K562 (cell line): ENCODE data around the gene TENT5A. TPM values are rescaled to one million over a fixed set of nuclear protein-coding genes. Genes with fewer than 3 reads are reported as not detected.
A peak's percentile ranks its signal among the peaks of the same experiment; 100 is the strongest.

Experiments used
- ATAC-seq: fragments of 200-7000 bp; cut with Tn5 transposase; 3 replicates; pipeline ENCODE4 v1.9.1; 2020; ENCODE audit warnings: moderate library complexity
- BruUV-seq: library from RNA; stranded (reverse); fragments of 400-500 nt; replicated peaks from 2 replicates; lab custom pipeline; 2021; lab: Mats Ljungman, UMichigan
- CTCF ChIA-PET: fragments of 300-600 bp; formaldehyde crosslinking; extraction: SDS; loops from one replicate; lab custom pipeline; 2021; ENCODE audit warnings: low intra/inter-chr PET ratio; lab: Yijun Ruan, JAX
- POLR2A ChIA-PET: fragments of 300-600, 350-650 bp; sonication (Branson Sonifier 250); formaldehyde crosslinking; extraction: SDS; loops from one replicate; lab custom pipeline; 2021; ENCODE audit warnings: antibody characterized with exemption, inconsistent platforms; lab: Yijun Ruan, JAX
- DNase-seq, 4 experiments: peaks; one replicate each; pipeline versions ENCODE4 v3.0.0 to v3.0.0-alpha.2; 2011 to 2018; ENCODE audit warnings: low spot score in 3 of 4, mixed read lengths in 3 of 4; ENCODE audit errors: extremely low read depth in 1 of 4
- FAIRE-seq: peaks from 2 replicates; lab custom pipeline; 2011; peaks lifted over from hg19 to GRCh38; lab: Jason Lieb, UNC
- H2AFZ ChIP-seq: 2 replicates; pipeline ENCODE4 v1.6.0; 2011; ENCODE audit warnings: low read depth, low read length, control low read depth, inconsistent platforms
- H3K27ac ChIP-seq: fragments of 200-600 bp; 3 replicates; pipeline ENCODE4 v1.8.0; 2011; ENCODE audit warnings: low read depth, mild to moderate bottlenecking, control low read depth, inconsistent platforms, low read length, moderate library complexity, mixed read lengths; ENCODE audit errors: extremely low read depth
- H3K27me3 ChIP-seq, 2 experiments: fragments of 300-600 bp in 1 of 2; 2 replicates in 1 of 2; 3 replicates in 1 of 2; pipeline versions ENCODE4 v1.6.0 to v1.8.0; 2011; ENCODE audit warnings: inconsistent platforms in 2 of 2, low read length in 2 of 2, mild to moderate bottlenecking in 1 of 2, mixed read lengths in 1 of 2, moderate library complexity in 1 of 2; ENCODE audit not compliant: control insufficient read depth in 2 of 2, insufficient read depth in 2 of 2
- H3K36me3 ChIP-seq: fragments of 300-600 bp; 3 replicates; pipeline ENCODE4 v1.8.0; 2011; ENCODE audit warnings: mild to moderate bottlenecking, low read length, inconsistent platforms; ENCODE audit not compliant: control insufficient read depth, insufficient read depth
- H3K4me1 ChIP-seq, 2 experiments: fragments of 200-600 bp in 1 of 2; replicated peaks in 1 of 2; 2 replicates in 1 of 2; 3 replicates in 1 of 2; pipeline versions ENCODE4 v1.5.1 to v1.8.0; 2011; ENCODE audit warnings: inconsistent platforms in 2 of 2, low read length in 2 of 2, mild to moderate bottlenecking in 1 of 2, mixed read lengths in 1 of 2, moderate library complexity in 1 of 2; ENCODE audit not compliant: control insufficient read depth in 2 of 2, insufficient read depth in 2 of 2
- H3K4me2 ChIP-seq: 2 replicates; pipeline ENCODE4 v1.6.1; 2011; ENCODE audit warnings: low read length, control low read depth, inconsistent platforms, mixed read lengths; ENCODE audit not compliant: insufficient read depth
- H3K4me3 ChIP-seq: fragments of 200-600 bp; sonication (generic), shearing (Covaris generic); 2 replicates; pipeline ENCODE4 v1.5.1; 2016; ENCODE audit warnings: control low read depth, inconsistent platforms
- H3K79me2 ChIP-seq: fragments of 200-600 bp; 3 replicates; pipeline ENCODE4 v1.8.0; 2011; ENCODE audit warnings: low read length, inconsistent platforms; ENCODE audit not compliant: control insufficient read depth, insufficient read depth
- H3K9ac ChIP-seq, 2 experiments: 2 replicates each; pipeline versions ENCODE4 v1.6.0 to v1.6.1; 2011; ENCODE audit warnings: low read depth in 2 of 2, low read length in 2 of 2, control low read depth in 1 of 2, inconsistent platforms in 1 of 2, mild to moderate bottlenecking in 1 of 2, mixed read lengths in 1 of 2; ENCODE audit not compliant: insufficient read depth in 1 of 2
- H3K9me1 ChIP-seq: one replicate; pipeline ENCODE4 v1.6.0; 2011; ENCODE audit warnings: inconsistent platforms, mild to moderate bottlenecking, low read length, moderate library complexity; ENCODE audit not compliant: control insufficient read depth, insufficient read depth
- H3K9me3 ChIP-seq: replicated peaks from 2 replicates; pipeline ENCODE4 v1.5.1; 2011; ENCODE audit warnings: low read depth, low read length, inconsistent platforms; ENCODE audit not compliant: control insufficient read depth, insufficient read depth
- H4K20me1 ChIP-seq: replicated peaks from 2 replicates; pipeline ENCODE4 v1.6.1; 2011; ENCODE audit warnings: low read length, inconsistent platforms, mixed read lengths; ENCODE audit not compliant: control insufficient read depth, insufficient read depth
- CBX2 ChIP-seq: fragments of 200-600 bp; sonication (generic); IDR thresholded peaks from one replicate; pipeline ENCODE4 v1.6.1; 2012; ENCODE audit warnings: mild to moderate bottlenecking, low read length, inconsistent platforms; ENCODE audit not compliant: insufficient read depth, poor library complexity, severe bottlenecking
- COPS2 ChIP-seq: fragments of 450-650 bp; conservative IDR thresholded peaks from 2 replicates; pipeline ENCODE4 v1.6.1; 2016; ENCODE audit warnings: mild to moderate bottlenecking, moderate library complexity
- CSDE1 ChIP-seq, 2 experiments: fragments of 450-650 bp; IDR thresholded peaks; 2 replicates each; pipeline ENCODE4 v1.6.1; 2016; ENCODE audit warnings: mild to moderate bottlenecking in 1 of 2
- E2F5 ChIP-seq: sonication (generic); formaldehyde crosslinking; IDR thresholded peaks from 2 replicates; pipeline ENCODE4 v1.8.0; 2022; ENCODE audit warnings: mild to moderate bottlenecking, missing genetic modification reagents
- EWSR1 ChIP-seq: fragments of 450-650 bp; IDR thresholded peaks from 2 replicates; pipeline ENCODE4 v1.6.1; 2018; ENCODE audit warnings: borderline replicate concordance, mild to moderate bottlenecking, low read depth, moderate library complexity; ENCODE audit not compliant: partially characterized antibody
- HIVEP1 ChIP-seq: fragments of 250-450 bp; sonication (Bioruptor Pico); IDR thresholded peaks from 2 replicates; pipeline ENCODE4 v1.4.0; 2020; ENCODE audit warnings: mild to moderate bottlenecking
- KHSRP ChIP-seq: fragments of 450-650 bp; IDR thresholded peaks from 2 replicates; pipeline ENCODE4 v1.6.1; 2017
- MCM3 ChIP-seq: fragments of 450-650 bp; IDR thresholded peaks from 2 replicates; pipeline ENCODE4 v1.6.1; 2016
- NEUROD1 ChIP-seq: fragments of 150-350 bp; IDR thresholded peaks from 2 replicates; pipeline ENCODE4 v1.6.1; 2014; ENCODE audit warnings: borderline replicate concordance, low read length, low read depth; ENCODE audit not compliant: partially characterized antibody
- PKNOX1 ChIP-seq: fragments of 450-650 bp; IDR thresholded peaks from 2 replicates; pipeline ENCODE4 v1.6.1; 2016
- RHOXF2B ChIP-seq: fragments of 250-450 bp; sonication (Bioruptor Pico); conservative IDR thresholded peaks from 2 replicates; pipeline ENCODE4 v1.5.1; 2021
- SIRT6 ChIP-seq: IDR thresholded peaks from one replicate; pipeline ENCODE4 v1.6.1; 2012; ENCODE audit warnings: low read depth, mild to moderate bottlenecking, control low read depth, inconsistent platforms, low read length, moderate library complexity
- SMAD3 ChIP-seq: fragments of 450-650 bp; formaldehyde crosslinking; conservative IDR thresholded peaks from 2 replicates; pipeline ENCODE4 v1.4.0; 2020; ENCODE audit warnings: mild to moderate bottlenecking
- TCFL5 ChIP-seq: fragments of 250-450 bp; sonication (Bioruptor Pico); conservative IDR thresholded peaks from 2 replicates; pipeline ENCODE4 v1.6.1; 2021; ENCODE audit warnings: mild to moderate bottlenecking, moderate library complexity, matching md5 sums
- TEAD1 ChIP-seq, 2 experiments: fragments of 450-650 bp in 1 of 2; sonication (generic) in 1 of 2; formaldehyde crosslinking; IDR thresholded peaks; 2 replicates each; pipeline versions ENCODE4 v1.4.0 to v1.8.0; 2020 to 2022; ENCODE audit warnings: mild to moderate bottlenecking in 2 of 2, missing genetic modification reagents in 1 of 2
- ZBTB8A ChIP-seq: fragments of 450-650 bp; IDR thresholded peaks from 2 replicates; pipeline ENCODE4 v1.6.1; 2018; ENCODE audit warnings: mild to moderate bottlenecking, moderate library complexity; ENCODE audit not compliant: partially characterized antibody
- ZNF253 ChIP-seq: fragments of 250-450 bp; sonication (Bioruptor Pico); conservative IDR thresholded peaks from 2 replicates; pipeline ENCODE4 v1.6.1; 2021; ENCODE audit warnings: mild to moderate bottlenecking
- ZNF277 ChIP-seq: fragments of 250-450 bp; sonication (Bioruptor Pico); IDR thresholded peaks from 2 replicates; pipeline ENCODE4 v1.8.0; 2022; ENCODE audit warnings: inconsistent platforms, mild to moderate bottlenecking, moderate library complexity, borderline replicate concordance
- ZNF717 ChIP-seq: fragments of 250-450 bp; sonication (Bioruptor Pico); IDR thresholded peaks from 2 replicates; pipeline ENCODE4 v1.5.0; 2021
- WGBS: fragments of 100-300 bp; shearing (Covaris generic); methylation state at CpG from one replicate; pipeline ENCODE4 v1.1.6; 2016; ENCODE audit warnings: low coverage, mixed read lengths; ENCODE audit not compliant: insufficient coverage; ENCODE audit errors: missing lambda C conversion rate; 5-methylcytosine and 5-hydroxymethylcytosine counted together
- in situ Hi-C: fragments of 300-500 bp; cut with MboI; formaldehyde crosslinking; loops from 4 replicates; pipeline ENCODE4 v1.15.0; 2018; ENCODE audit warnings: inconsistent platforms, mixed read lengths
- intact Hi-C: fragments of 100-400 bp; cut with micrococcal nuclease; formaldehyde crosslinking; loops from 2 replicates; pipeline ENCODE4 v1.14.2; 2022
- polyA plus RNA-seq, 8 experiments: library from polyadenylated mRNA; depleted of rRNA in 4 of 8; stranded (reverse) in 5 of 8; unstranded in 3 of 8; fragments of >200 nt; fragmentation: Nextera tagmentation in 2 of 8; fragmentation: Illumina TruSeq in 1 of 8; extraction: Ambion mirVana in 2 of 8; extraction: Trizol in 1 of 8; gene quantifications; 2 replicates each; pipeline versions ENCODE4 v1.2.1 to v1.2.3, GENCODE V29; 2011 to 2014; ENCODE audit warnings: inconsistent platforms in 1 of 8, missing spikeins in 1 of 8
- total RNA-seq, 7 experiments: library from RNA; depleted of rRNA in 6 of 7; stranded (reverse); fragments of >200 nt in 6 of 7; fragmentation: Illumina TruSeq in 2 of 7; extraction: Trizol in 2 of 7; gene quantifications; 2 replicates each; pipeline versions ENCODE4 v1.2.1 to v1.2.3, GENCODE V29; 2011 to 2021; ENCODE audit warnings: low replicate concordance in 1 of 7

TENT5A gene
- total and polyA plus RNA-seq, 9 of the 15 experiments (the other 6 are each of a cell fraction or from before 2014, with no cell fraction given): 0.77 to 2.3 (median 1.3) TPM

GRCh38 chr6:81752921-81753710, 635 bp upstream of the TENT5A start:
- peak; percentile 89 for ATAC-seq
- in situ Hi-C loops: loop anchor here (10.0 kb wide), 1 partner anchor 1418 kb away; no protein-coding TSS in a partner anchor
- DNase-seq: peak; percentile 87 to 88 (median 87)
- no peaks in the 10 kb centered on the region for H3K36me3 ChIP-seq
- H3K27me3 ChIP-seq: peaks cover 0 to 4% of the 10 kb centered on the region in 2 experiments; a peak in 1 of 5 replicates
- peak overlapping the region; percentile 81 for H3K27ac ChIP-seq
- BruUV-seq: no TSS peak
- peaks cover 3 to 27% of the 10 kb centered on the region in 2 experiments; a peak in 3 of 5 replicates for H3K4me1 ChIP-seq
- intact Hi-C loops: loop anchor here (1.0 to 10.0 kb wide), 5 partner anchors 185 to 1620 kb away; no protein-coding TSS in a partner anchor
- WGBS: 0% methylated on average over 33 of the region's 63 CpGs
- no peaks in the 10 kb centered on the region; the same call in 1 of the 2 replicates for H4K20me1 ChIP-seq
- peak overlapping the region; percentile 73 for H3K4me2 ChIP-seq
- H3K79me2 ChIP-seq: peaks cover 7% of the 10 kb centered on the region; the same call in 2 of the 3 replicates
- CTCF ChIA-PET: no interaction called here
- H3K4me3 ChIP-seq: peak overlapping the region; percentile 70
- H3K9me1 ChIP-seq: no peaks in the 10 kb centered on the region
- peak overlapping the region; percentile 95 for H2AFZ ChIP-seq
- peak overlapping the region; percentile 63 to 95 for H3K9ac ChIP-seq
- H3K9me3 ChIP-seq: no peaks in the 10 kb centered on the region
- FAIRE-seq: peak; percentile 6
- POLR2A ChIA-PET: interaction anchor here (0.6 to 1.4 kb wide), 6 partner anchors 10 to 1553 kb away, joined by 3 to 5 read pairs (median 3); no protein-coding TSS in a partner anchor
- TF ChIP-seq MCM3 (no peak), KHSRP (no peak), ZNF277 (CRISPR knock-in tag) (no peak), EWSR1 (no peak), E2F5 (CRISPR knock-in tag) (no peak), COPS2 (no peak), CSDE1 (IDR thresholded peaks at IDR 0.05) (no peak), SIRT6 (no peak), HIVEP1 (CRISPR knock-in tag) (no peak), CBX2 (no peak), TCFL5 (CRISPR knock-in tag) (no peak), NEUROD1 (no peak), RHOXF2B (no peak), ZNF253 (CRISPR knock-in tag) (no peak), TEAD1 (CRISPR knock-in tag; IDR thresholded peaks at IDR 0.05) (no peak), SMAD3 (no peak), PKNOX1 (no peak), ZNF717 (CRISPR knock-in tag) (no peak), ZBTB8A (no peak)
